GM19238 (cell line): ENCODE data around the gene KREMEN2.

Experiments used
- DNase-seq: peaks from one replicate; pipeline ENCODE4 v3.0.0; 2011; ENCODE audit warnings: low spot score; ENCODE audit not compliant: insufficient read length

Gene KREMEN2

GRCh38 chr16:2963074-2963722 is 877 bp upstream of the KREMEN2 start:
- no peak for DNase-seq

GRCh38 chr16:2964475-2965336 is 631 bp downstream of the KREMEN2 start:
- DNase-seq, result peak; percentile 71

- DNase-seq, result no peak
These were observed 2.1 kb downstream of the KREMEN2 start for GRCh38 chr16:2966043-2966807.

- no peak for DNase-seq
These were observed 2.7 kb downstream of the KREMEN2 start for GRCh38 chr16:2966808-2967191.

- no peak for DNase-seq
These were observed 3.1 kb downstream of the KREMEN2 start for GRCh38 chr16:2967211-2967631.

GRCh38 chr16:2967721-2968161 is 3.7 kb downstream of the KREMEN2 start:
- DNase-seq, result no peak

GRCh38 chr16:2968368-2968737 is 4.3 kb downstream of the KREMEN2 start:
- no peak for DNase-seq

GRCh38 chr16:2968738-2969544 is 4.9 kb downstream of the KREMEN2 start, which contains the start of gene PAQR4:
Gene PAQR4, plus strand, starts transcription at chr16:2969348. Its CDS starts 327 bp downstream, at chr16:2969675.
- peak; percentile 98 for DNase-seq

- DNase-seq, result peak; percentile 87
These were observed 5.8 kb downstream of the KREMEN2 start for GRCh38 chr16:2969545-2970521.

GRCh38 chr16:2970563-2970962 is 6.5 kb downstream of the KREMEN2 start:
- DNase-seq, result no peak

GRCh38 chr16:2971134-2971984 is 7.3 kb downstream of the KREMEN2 start:
- no peak for DNase-seq

GRCh38 chr16:2971985-2972784 is 8.1 kb downstream of the KREMEN2 start:
- DNase-seq, result no peak

GRCh38 chr16:2973093-2973492 is 9.0 kb downstream of the KREMEN2 start:
- no peak for DNase-seq

GRCh38 chr16:2973605-2974318 is 9.7 kb downstream of the KREMEN2 start:
- DNase-seq, result no peak

GRCh38 chr16:2974319-2975056 is 10.4 kb downstream of the KREMEN2 start:
- no peak for DNase-seq

GRCh38 chr16:2975161-2975795 is 11.2 kb downstream of the KREMEN2 start:
- no peak for DNase-seq
